ENCODE results near the gene SORL1.
A peak's percentile ranks its signal among the peaks of the same experiment; 100 is the strongest.

DNA sequence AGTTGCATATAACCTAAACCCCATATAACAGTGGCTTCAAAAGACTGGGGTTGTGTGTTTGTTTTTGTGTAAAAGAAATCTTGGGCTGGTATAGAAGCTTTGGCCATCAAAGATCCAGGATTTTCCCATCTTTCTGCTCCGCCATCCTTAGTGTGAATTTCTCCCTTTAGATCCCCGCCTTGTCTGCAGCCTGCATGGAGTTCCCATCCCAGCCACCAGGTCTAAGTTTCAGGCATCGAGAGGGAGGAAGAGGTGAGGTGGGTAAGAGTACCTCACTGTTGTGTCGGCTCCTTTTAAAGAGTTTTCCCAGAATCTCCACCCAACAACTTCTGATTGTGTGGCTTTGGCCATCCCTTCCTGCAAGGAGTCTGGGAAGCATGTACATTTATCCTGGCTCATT lies 196.2 kb downstream of the SORL1 start:
- TF ChIP-seq EZH2 (IDR thresholded peaks at IDR 0.05; ENCODE audit: low read depth, low read length, severe bottlenecking) (no peak), RNF2 (IDR thresholded peaks at IDR 0.05; ENCODE audit: borderline replicate concordance, low read depth, low read length, missing control alignments, poor library complexity, severe bottlenecking) (no peak), SUZ12 (IDR thresholded peaks at IDR 0.05; ENCODE audit: low read length) (no peak), POLR2A (IDR thresholded peaks at IDR 0.05; ENCODE audit: control extremely low read depth in 1 of 2, low read depth in 2 of 2, low read length in 2 of 2) (no peak), NRF1 (IDR thresholded peaks at IDR 0.05; ENCODE audit: low read depth, low read length) (no peak), KDM1A (IDR thresholded peaks at IDR 0.05; ENCODE audit: borderline replicate concordance, low read length) (no peak), CEBPB (IDR thresholded peaks at IDR 0.05; ENCODE audit: low read depth, low read length) (no peak), MAFK (IDR thresholded peaks at IDR 0.05; ENCODE audit: low read depth, low read length) (no peak), GABPA (IDR thresholded peaks at IDR 0.05; ENCODE audit: borderline replicate concordance, insufficient read depth, low read length) (no peak)
- TF ChIP-seq, protein P1, sequence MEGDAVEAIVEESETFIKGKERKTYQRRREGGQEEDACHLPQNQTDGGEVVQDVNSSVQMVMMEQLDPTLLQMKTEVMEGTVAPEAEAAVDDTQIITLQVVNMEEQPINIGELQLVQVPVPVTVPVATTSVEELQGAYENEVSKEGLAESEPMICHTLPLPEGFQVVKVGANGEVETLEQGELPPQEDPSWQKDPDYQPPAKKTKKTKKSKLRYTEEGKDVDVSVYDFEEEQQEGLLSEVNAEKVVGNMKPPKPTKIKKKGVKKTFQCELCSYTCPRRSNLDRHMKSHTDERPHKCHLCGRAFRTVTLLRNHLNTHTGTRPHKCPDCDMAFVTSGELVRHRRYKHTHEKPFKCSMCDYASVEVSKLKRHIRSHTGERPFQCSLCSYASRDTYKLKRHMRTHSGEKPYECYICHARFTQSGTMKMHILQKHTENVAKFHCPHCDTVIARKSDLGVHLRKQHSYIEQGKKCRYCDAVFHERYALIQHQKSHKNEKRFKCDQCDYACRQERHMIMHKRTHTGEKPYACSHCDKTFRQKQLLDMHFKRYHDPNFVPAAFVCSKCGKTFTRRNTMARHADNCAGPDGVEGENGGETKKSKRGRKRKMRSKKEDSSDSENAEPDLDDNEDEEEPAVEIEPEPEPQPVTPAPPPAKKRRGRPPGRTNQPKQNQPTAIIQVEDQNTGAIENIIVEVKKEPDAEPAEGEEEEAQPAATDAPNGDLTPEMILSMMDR (IDR thresholded peaks at IDR 0.05; ENCODE audit: control extremely low read depth in 1 of 3, insufficient read depth in 1 of 3, low read depth in 1 of 3, low read length in 3 of 3) = peak; percentile 19 to 54 (median 44); a peak in 3 of 4 replicates
- TF ChIP-seq, protein P2, sequence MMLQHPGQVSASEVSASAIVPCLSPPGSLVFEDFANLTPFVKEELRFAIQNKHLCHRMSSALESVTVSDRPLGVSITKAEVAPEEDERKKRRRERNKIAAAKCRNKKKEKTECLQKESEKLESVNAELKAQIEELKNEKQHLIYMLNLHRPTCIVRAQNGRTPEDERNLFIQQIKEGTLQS (IDR thresholded peaks at IDR 0.05; ENCODE audit: insufficient read depth, low read depth, low read length) = no peak

All from H1 (cell line).